Measurements from ENCODE around the gene KCNQ2.

Gene KCNQ2

GRCh38 chr20:63376283-63377250 lies 95.9 kb downstream of the KCNQ2 start:
- peaks cover 10% of the 10 kb centered on the region for H3K4me1 ChIP-seq (ENCODE audit: control insufficient read depth, insufficient read depth, low read length)
- H3K4me3 ChIP-seq (ENCODE audit: low read depth, low read length): no peak overlapping the region
- no peaks in the 10 kb centered on the region for H3K27me3 ChIP-seq (ENCODE audit: control insufficient read depth, insufficient read depth, low read length)
- no peaks in the 10 kb centered on the region for H3K36me3 ChIP-seq (ENCODE audit: control insufficient read depth, insufficient read depth, low read length)
- no peaks in the 10 kb centered on the region for H3K9me3 ChIP-seq (ENCODE audit: control insufficient read depth, insufficient read depth, low read depth, low read length)
- no peak overlapping the region for H3K27ac ChIP-seq (ENCODE audit: low read depth, low read length)
- H3K9ac ChIP-seq (ENCODE audit: low read length): no peak overlapping the region

GRCh38 chr20:63375438-63375837 lies 97.0 kb downstream of the KCNQ2 start:
- no peaks in the 10 kb centered on the region for H3K27me3 ChIP-seq (ENCODE audit: control insufficient read depth, insufficient read depth, low read length)
- H3K4me1 ChIP-seq (ENCODE audit: control insufficient read depth, insufficient read depth, low read length): peaks cover 10% of the 10 kb centered on the region
- H3K4me3 ChIP-seq (ENCODE audit: low read depth, low read length): no peak overlapping the region
- H3K9me3 ChIP-seq (ENCODE audit: control insufficient read depth, insufficient read depth, low read depth, low read length): no peaks in the 10 kb centered on the region
- H3K9ac ChIP-seq (ENCODE audit: low read length): no peak overlapping the region
- no peak overlapping the region for H3K27ac ChIP-seq (ENCODE audit: low read depth, low read length)
- no peaks in the 10 kb centered on the region for H3K36me3 ChIP-seq (ENCODE audit: control insufficient read depth, insufficient read depth, low read length)

GRCh38 chr20:63374504-63374903 lies 98.0 kb downstream of the KCNQ2 start:
- H3K4me1 ChIP-seq (ENCODE audit: control insufficient read depth, insufficient read depth, low read length): peaks cover 10% of the 10 kb centered on the region
- no peaks in the 10 kb centered on the region for H3K36me3 ChIP-seq (ENCODE audit: control insufficient read depth, insufficient read depth, low read length)
- no peak overlapping the region for H3K4me3 ChIP-seq (ENCODE audit: low read depth, low read length)
- no peak overlapping the region for H3K27ac ChIP-seq (ENCODE audit: low read depth, low read length)
- H3K9ac ChIP-seq (ENCODE audit: low read length): no peak overlapping the region
- no peaks in the 10 kb centered on the region for H3K27me3 ChIP-seq (ENCODE audit: control insufficient read depth, insufficient read depth, low read length)
- H3K9me3 ChIP-seq (ENCODE audit: control insufficient read depth, insufficient read depth, low read depth, low read length): no peaks in the 10 kb centered on the region

GRCh38 chr20:63373996-63374395 lies 98.5 kb downstream of the KCNQ2 start:
- no peak overlapping the region for H3K27ac ChIP-seq (ENCODE audit: low read depth, low read length)
- peaks cover 10% of the 10 kb centered on the region for H3K4me1 ChIP-seq (ENCODE audit: control insufficient read depth, insufficient read depth, low read length)
- H3K36me3 ChIP-seq (ENCODE audit: control insufficient read depth, insufficient read depth, low read length): no peaks in the 10 kb centered on the region
- no peaks in the 10 kb centered on the region for H3K9me3 ChIP-seq (ENCODE audit: control insufficient read depth, insufficient read depth, low read depth, low read length)
- no peak overlapping the region for H3K9ac ChIP-seq (ENCODE audit: low read length)
- H3K27me3 ChIP-seq (ENCODE audit: control insufficient read depth, insufficient read depth, low read length): no peaks in the 10 kb centered on the region
- H3K4me3 ChIP-seq (ENCODE audit: low read depth, low read length): no peak overlapping the region

GRCh38 chr20:63372971-63373885 lies 99.2 kb downstream of the KCNQ2 start:
- H3K4me1 ChIP-seq (ENCODE audit: control insufficient read depth, insufficient read depth, low read length): peaks cover 10% of the 10 kb centered on the region
- no peak overlapping the region for H3K27ac ChIP-seq (ENCODE audit: low read depth, low read length)
- no peaks in the 10 kb centered on the region for H3K36me3 ChIP-seq (ENCODE audit: control insufficient read depth, insufficient read depth, low read length)
- no peak overlapping the region for H3K4me3 ChIP-seq (ENCODE audit: low read depth, low read length)
- H3K27me3 ChIP-seq (ENCODE audit: control insufficient read depth, insufficient read depth, low read length): no peaks in the 10 kb centered on the region
- H3K9me3 ChIP-seq (ENCODE audit: control insufficient read depth, insufficient read depth, low read depth, low read length): no peaks in the 10 kb centered on the region
- no peak overlapping the region for H3K9ac ChIP-seq (ENCODE audit: low read length)

GRCh38 chr20:63371291-63371865 lies 101.1 kb downstream of the KCNQ2 start:
- Histone ChIP-seq H3K36me3 (ENCODE audit: control insufficient read depth, insufficient read depth, low read length) (no peaks in the 10 kb centered on the region), H3K9ac (ENCODE audit: low read length) (no peak overlapping the region), H3K27me3 (ENCODE audit: control insufficient read depth, insufficient read depth, low read length) (no peaks in the 10 kb centered on the region), H3K27ac (ENCODE audit: low read depth, low read length) (no peak overlapping the region), H3K4me3 (ENCODE audit: low read depth, low read length) (no peak overlapping the region), H3K4me1 (ENCODE audit: control insufficient read depth, insufficient read depth, low read length) (0 out of 2 replicates have a peak, but pooled peaks cover 2% of the 10 kb centered on the region), H3K9me3 (ENCODE audit: control insufficient read depth, insufficient read depth, low read depth, low read length) (no peaks in the 10 kb centered on the region)

GRCh38 chr20:63370618-63371187 lies 101.8 kb downstream of the KCNQ2 start:
- Histone ChIP-seq H3K27me3 (ENCODE audit: control insufficient read depth, insufficient read depth, low read length) (no peaks in the 10 kb centered on the region), H3K4me1 (ENCODE audit: control insufficient read depth, insufficient read depth, low read length) (0 out of 2 replicates have a peak, but pooled peaks cover 2% of the 10 kb centered on the region), H3K9ac (ENCODE audit: low read length) (no peak overlapping the region), H3K4me3 (ENCODE audit: low read depth, low read length) (no peak overlapping the region), H3K9me3 (ENCODE audit: control insufficient read depth, insufficient read depth, low read depth, low read length) (no peaks in the 10 kb centered on the region), H3K27ac (ENCODE audit: low read depth, low read length) (no peak overlapping the region), H3K36me3 (ENCODE audit: control insufficient read depth, insufficient read depth, low read length) (no peaks in the 10 kb centered on the region)

- Histone ChIP-seq H3K9ac (ENCODE audit: low read length) (no peak overlapping the region), H3K9me3 (ENCODE audit: control insufficient read depth, insufficient read depth, low read depth, low read length) (no peaks in the 10 kb centered on the region), H3K36me3 (ENCODE audit: control insufficient read depth, insufficient read depth, low read length) (no peaks in the 10 kb centered on the region), H3K4me3 (ENCODE audit: low read depth, low read length) (no peak overlapping the region), H3K27ac (ENCODE audit: low read depth, low read length) (no peak overlapping the region), H3K27me3 (ENCODE audit: control insufficient read depth, insufficient read depth, low read length) (no peaks in the 10 kb centered on the region), H3K4me1 (ENCODE audit: control insufficient read depth, insufficient read depth, low read length) (0 out of 2 replicates have a peak, but pooled peaks cover 2% of the 10 kb centered on the region)
These were observed 102.5 kb downstream of the KCNQ2 start for GRCh38 chr20:63369724-63370617.

- H3K27ac ChIP-seq (ENCODE audit: low read depth, low read length): no peak overlapping the region
- no peak overlapping the region for H3K4me3 ChIP-seq (ENCODE audit: low read depth, low read length)
- no peaks in the 10 kb centered on the region for H3K36me3 ChIP-seq (ENCODE audit: control insufficient read depth, insufficient read depth, low read length)
- H3K9me3 ChIP-seq (ENCODE audit: control insufficient read depth, insufficient read depth, low read depth, low read length): no peaks in the 10 kb centered on the region
- 0 out of 2 replicates have a peak, but pooled peaks cover 2% of the 10 kb centered on the region for H3K4me1 ChIP-seq (ENCODE audit: control insufficient read depth, insufficient read depth, low read length)
- no peak overlapping the region for H3K9ac ChIP-seq (ENCODE audit: low read length)
- H3K27me3 ChIP-seq (ENCODE audit: control insufficient read depth, insufficient read depth, low read length): no peaks in the 10 kb centered on the region
These were observed 103.4 kb downstream of the KCNQ2 start for GRCh38 chr20:63369024-63369530.
